Neural crest cell (in vitro differentiated cells): ENCODE results near the gene SLC26A1. TPM values are rescaled to one million over a fixed set of nuclear protein-coding genes. Genes with fewer than 3 reads are reported as not detected.

Source experiments
- DNase-seq: peaks from one replicate; pipeline ENCODE4 v3.0.0; 2021; ENCODE audit warnings: low read depth, mixed read lengths, low spot score
- H3K27ac Mint-ChIP-seq: one replicate; pipeline ENCODE4 v1.8.0; 2021; ENCODE audit warnings: mild to moderate bottlenecking, mixed read lengths; ENCODE audit not compliant: unreplicated experiment
- H3K27me3 Mint-ChIP-seq: 2 replicates; pipeline ENCODE4 v1.8.0; 2021; ENCODE audit warnings: low read depth, mild to moderate bottlenecking, mixed read lengths
- H3K36me3 Mint-ChIP-seq: 2 replicates; pipeline ENCODE4 v1.8.0; 2021; ENCODE audit warnings: low read depth, mild to moderate bottlenecking, mixed read lengths
- H3K4me1 Mint-ChIP-seq: 2 replicates; pipeline ENCODE4 v1.8.0; 2021; ENCODE audit warnings: mixed read lengths
- H3K4me3 Mint-ChIP-seq: one replicate; pipeline ENCODE4 v1.8.0; 2021; ENCODE audit warnings: mild to moderate bottlenecking, mixed read lengths
- H3K9me3 Mint-ChIP-seq: 2 replicates; pipeline ENCODE4 v1.8.0; 2021; ENCODE audit warnings: mixed read lengths
- CTCF ChIP-seq: fragments of 200-600 bp; sonication (generic); conservative IDR thresholded peaks from 2 replicates; pipeline ENCODE4 v1.5.0; 2021; ENCODE audit warnings: antibody characterized with exemption, mild to moderate bottlenecking
- total RNA-seq: library from RNA; stranded (reverse); gene quantifications from 2 replicates; pipeline ENCODE4 v1.2.1, GENCODE V29; 2021

SLC26A1 gene
- total RNA-seq, 1 donor from 2014 or later = 0.84 TPM

GRCh38 chr4:1030559-1030958, 37.4 kb upstream of the SLC26A1 start:
- H3K36me3 Mint-ChIP-seq = peaks cover 6% of the 10 kb centered on the region
- DNase-seq = no peak
- no peaks in the 10 kb centered on the region for H3K27me3 Mint-ChIP-seq

GRCh38 chr4:1030031-1030430, 36.8 kb upstream of the SLC26A1 start:
- no peak for TF ChIP-seq CTCF
- Mint-ChIP-seq H3K9me3 (no peaks in the 10 kb centered on the region), H3K36me3 (peaks cover 11% of the 10 kb centered on the region), H3K27ac (no peak overlapping the region), H3K4me1 (peaks cover 13% of the 10 kb centered on the region), H3K4me3 (no peak overlapping the region), H3K27me3 (no peaks in the 10 kb centered on the region)
- DNase-seq = no peak

More at GRCh38 chr4:1030559-1030958, 37.4 kb upstream of the SLC26A1 start:
- Mint-ChIP-seq H3K4me1 (peaks cover 16% of the 10 kb centered on the region), H3K4me3 (peak overlapping the region; percentile 23), H3K27ac (no peak overlapping the region), H3K9me3 (no peaks in the 10 kb centered on the region)
- TF ChIP-seq CTCF = no peak

GRCh38 chr4:1029529-1029928, 36.3 kb upstream of the SLC26A1 start:
- Mint-ChIP-seq H3K27ac (no peak overlapping the region), H3K36me3 (peaks cover 12% of the 10 kb centered on the region), H3K9me3 (no peaks in the 10 kb centered on the region), H3K4me1 (peaks cover 13% of the 10 kb centered on the region), H3K27me3 (no peaks in the 10 kb centered on the region), H3K4me3 (no peak overlapping the region)
- TF ChIP-seq CTCF = no peak
- DNase-seq = no peak

- no peak overlapping the region for H3K4me3 Mint-ChIP-seq
- no peak for TF ChIP-seq CTCF
- no peak overlapping the region for H3K27ac Mint-ChIP-seq
- H3K4me1 Mint-ChIP-seq = peaks cover 13% of the 10 kb centered on the region
- H3K27me3 Mint-ChIP-seq = no peaks in the 10 kb centered on the region
- peaks cover 12% of the 10 kb centered on the region for H3K36me3 Mint-ChIP-seq
- H3K9me3 Mint-ChIP-seq = no peaks in the 10 kb centered on the region
- no peak for DNase-seq
Measured at GRCh38 chr4:1028574-1029220, 35.5 kb upstream of the SLC26A1 start.

- no peak for TF ChIP-seq CTCF
- DNase-seq = no peak
- Mint-ChIP-seq H3K27me3 (no peaks in the 10 kb centered on the region), H3K27ac (peak overlapping the region; percentile 35), H3K4me1 (peaks cover 13% of the 10 kb centered on the region), H3K36me3 (peaks cover 12% of the 10 kb centered on the region), H3K9me3 (no peaks in the 10 kb centered on the region), H3K4me3 (no peak overlapping the region)
Measured at GRCh38 chr4:1027915-1028238, 34.7 kb upstream of the SLC26A1 start.
